IMR-90 (cell line): ENCODE results near the gene BCL2L12. TPM values are rescaled to one million over a fixed set of nuclear protein-coding genes. Genes with fewer than 3 reads are reported as not detected.

Source experiments
- ATAC-seq: fragments of 200-7000 bp; cut with Tn5 transposase; 2 replicates; pipeline ENCODE4 v1.9.1; 2020; ENCODE audit warnings: low read depth, mild to moderate bottlenecking, moderate library complexity
- BruUV-seq: library from RNA; stranded (reverse); fragments of 400-500 nt; replicated peaks from 2 replicates; lab custom pipeline; 2021; lab: Mats Ljungman, UMichigan
- CTCF ChIA-PET: fragments of 300-600 bp; formaldehyde crosslinking; extraction: SDS; loops from one replicate; lab custom pipeline; 2021; ENCODE audit warnings: antibody characterized with exemption; lab: Yijun Ruan, JAX
- POLR2A ChIA-PET: fragments of 300-600 bp; sonication (Branson Sonifier 250); formaldehyde crosslinking; loops from one replicate; lab custom pipeline; 2022; ENCODE audit warnings: antibody characterized with exemption; ENCODE audit not compliant: unreplicated experiment; lab: Charles Lee
- DNase-seq: peaks from one replicate; pipeline ENCODE4 v3.0.0; 2013
- H2AFZ ChIP-seq: replicated peaks from 2 replicates; pipeline ENCODE3; 2013; ENCODE audit warnings: low read length, mild to moderate bottlenecking; ENCODE audit not compliant: poor library complexity
- H2AK5ac ChIP-seq: 2 replicates; pipeline ENCODE4 v1.6.1; 2013; ENCODE audit warnings: low read depth, low read length, inconsistent platforms
- H2AK9ac ChIP-seq: replicated peaks from 2 replicates; pipeline ENCODE3; 2013; ENCODE audit warnings: mild to moderate bottlenecking, low read depth, low read length, moderate library complexity; ENCODE audit not compliant: poor library complexity
- H2BK120ac ChIP-seq: 2 replicates; pipeline ENCODE4 v1.6.1; 2013; ENCODE audit warnings: low read depth, low read length, inconsistent platforms
- H2BK15ac ChIP-seq: 3 replicates; pipeline ENCODE4 v1.6.1; 2013; ENCODE audit warnings: low read depth, low read length, inconsistent platforms
- H2BK20ac ChIP-seq: 2 replicates; pipeline ENCODE4 v1.6.1; 2013; ENCODE audit warnings: low read depth, mild to moderate bottlenecking, inconsistent platforms, low read length, moderate library complexity
- H2BK5ac ChIP-seq: 2 replicates; pipeline ENCODE4 v1.6.1; 2013; ENCODE audit warnings: mild to moderate bottlenecking, low read depth, low read length, inconsistent platforms; ENCODE audit not compliant: poor library complexity, severe bottlenecking
- H3K14ac ChIP-seq: replicated peaks from 2 replicates; pipeline ENCODE4 v1.6.1; 2013; ENCODE audit warnings: low read depth, low read length, inconsistent platforms
- H3K18ac ChIP-seq: 2 replicates; pipeline ENCODE4 v1.6.1; 2013; ENCODE audit warnings: low read depth, low read length, control low read depth
- H3K23ac ChIP-seq: 2 replicates; pipeline ENCODE4 v1.6.1; 2013; ENCODE audit warnings: low read depth, low read length, inconsistent platforms
- H3K27ac ChIP-seq: 2 replicates; pipeline ENCODE4 v1.5.1; 2013; ENCODE audit warnings: mild to moderate bottlenecking, control low read depth, low read length; ENCODE audit not compliant: insufficient read depth
- H3K27me3 ChIP-seq: 2 replicates; pipeline ENCODE4 v1.6.1; 2013; ENCODE audit warnings: low read length; ENCODE audit not compliant: control insufficient read depth, insufficient read depth
- H3K36me3 ChIP-seq: 2 replicates; pipeline ENCODE4 v1.6.1; 2013; ENCODE audit warnings: low read length, mixed read lengths; ENCODE audit not compliant: control insufficient read depth, insufficient read depth
- H3K4ac ChIP-seq: 2 replicates; pipeline ENCODE4 v1.6.1; 2013; ENCODE audit warnings: low read depth, low read length, inconsistent platforms
- H3K4me1 ChIP-seq: 2 replicates; pipeline ENCODE4 v1.6.1; 2013; ENCODE audit warnings: low read length, mixed read lengths; ENCODE audit not compliant: control insufficient read depth, insufficient read depth
- H3K4me2 ChIP-seq: 2 replicates; pipeline ENCODE4 v1.6.1; 2013; ENCODE audit warnings: low read depth, mild to moderate bottlenecking, control low read depth, low read length, moderate library complexity
- H3K4me3 ChIP-seq: 2 replicates; pipeline ENCODE4 v1.5.1; 2013; ENCODE audit warnings: low read depth, mild to moderate bottlenecking, control low read depth, low read length, moderate library complexity; ENCODE audit not compliant: insufficient read depth
- H3K56ac ChIP-seq: 2 replicates; pipeline ENCODE4 v1.6.1; 2013; ENCODE audit warnings: low read length, inconsistent platforms; ENCODE audit not compliant: insufficient read depth; ENCODE audit errors: extremely low read depth
- H3K79me1 ChIP-seq, 2 experiments: 2 replicates each; pipeline ENCODE4 v1.6.1; 2013; ENCODE audit warnings: low read length in 2 of 2, inconsistent platforms in 1 of 2, low read depth in 1 of 2
- H3K9ac ChIP-seq: 2 replicates; pipeline ENCODE4 v1.6.1; 2013; ENCODE audit warnings: low read depth, low read length, control low read depth
- H3K9me1 ChIP-seq: 2 replicates; pipeline ENCODE4 v1.6.1; 2013; ENCODE audit warnings: low read length, inconsistent platforms; ENCODE audit not compliant: insufficient read depth
- H3K9me3 ChIP-seq: 2 replicates; pipeline ENCODE4 v1.6.1; 2013; ENCODE audit warnings: low read length; ENCODE audit not compliant: control insufficient read depth, insufficient read depth
- H4K20me1 ChIP-seq: 2 replicates; pipeline ENCODE4 v1.6.1; 2013; ENCODE audit warnings: low read length, inconsistent platforms; ENCODE audit not compliant: insufficient read depth
- H4K5ac ChIP-seq: 2 replicates; pipeline ENCODE4 v1.6.1; 2013; ENCODE audit warnings: mild to moderate bottlenecking, low read depth, low read length, control low read depth
- H4K8ac ChIP-seq, 2 experiments: 2 replicates each; pipeline ENCODE4 v1.6.1; 2013; ENCODE audit warnings: low read depth in 2 of 2, low read length in 2 of 2, control low read depth in 1 of 2, inconsistent platforms in 1 of 2
- H4K91ac ChIP-seq: 2 replicates; pipeline ENCODE4 v1.6.1; 2013; ENCODE audit warnings: low read depth, low read length, inconsistent platforms; ENCODE audit not compliant: insufficient read depth
- CHD1 ChIP-seq: IDR thresholded peaks from 2 replicates; pipeline ENCODE4 v1.6.1; 2012; ENCODE audit warnings: low read depth, low read length, improper control_type of control experiment
- CTCF ChIP-seq: conservative IDR thresholded peaks from 2 replicates; pipeline ENCODE4 v1.5.1; 2012; ENCODE audit warnings: mild to moderate bottlenecking, low read depth, low read length, improper control_type of control experiment
- WGBS, 2 experiments: methylation state at CpG; one replicate each; pipeline versions ENCODE4 v1.1.5 to v1.1.7; 2013; ENCODE audit warnings: missing lambda C conversion rate in 2 of 2; ENCODE audit not compliant: insufficient read length in 1 of 2; ENCODE audit errors: extremely low coverage in 2 of 2; 5-methylcytosine and 5-hydroxymethylcytosine counted together
- dilution Hi-C: fragments of 300-500 bp; cut with HindIII; formaldehyde crosslinking; loops from one replicate; pipeline ENCODE4 v1.14.3; 2018; ENCODE audit warnings: low sequenced_read_pairs; ENCODE audit not compliant: unreplicated experiment
- in situ Hi-C: fragments of 300-500 bp; cut with MboI; formaldehyde crosslinking; loops from 3 replicates; pipeline ENCODE4 v1.14.3; 2019; ENCODE audit warnings: low sequenced_read_pairs, inconsistent platforms, mixed read lengths
- intact Hi-C: fragments of 100-400 bp; cut with micrococcal nuclease; formaldehyde crosslinking; loops from 2 replicates; pipeline ENCODE4 v1.10.0; 2022
- polyA plus RNA-seq, 3 experiments: library from polyadenylated mRNA; depleted of rRNA; stranded (reverse); fragments of >200 nt; gene quantifications; 2 replicates each; pipeline ENCODE4 v1.2.3, GENCODE V29; 2012; ENCODE audit warnings: low replicate concordance in 1 of 3
- total RNA-seq: library from RNA; depleted of rRNA; stranded (reverse); fragments of >200 nt; gene quantifications from 2 replicates; pipeline ENCODE4 v1.2.3, GENCODE V29; 2012

BCL2L12 gene
- total and polyA plus RNA-seq, 2 of the 4 experiments (the other 2 are of a cell fraction): 3.9 to 32.6 TPM

GRCh38 chr19:49684251-49684982, 18.7 kb downstream of the BCL2L12 start:
- H2AK9ac ChIP-seq: no peak overlapping the region
- H2BK20ac ChIP-seq: no peak overlapping the region
- no peak overlapping the region for H3K56ac ChIP-seq
- no peak overlapping the region for H2AK5ac ChIP-seq
- DNase-seq (no peak), ATAC-seq (0 out of 2 replicates have a peak, but pooled peaks have one; percentile 12)
- intact Hi-C loops (loop anchor here (5.0 kb wide), 1 partner anchor 112 kb away; no protein-coding TSS in a partner anchor), dilution Hi-C loops (no loop called here), in situ Hi-C loops (loop anchor here (10.0 kb wide), 1 partner anchor 170 kb away; the partner anchor contains the start of gene PTOV1)
- TF ChIP-seq CHD1 (no peak), CTCF (peak; percentile 28; the same call in 1 of the 2 replicates)
- H3K18ac ChIP-seq: no peak overlapping the region
- 68% methylated on average over 10 of the region's 35 CpGs; no CpG with 5 or more reads in 1 of the 2 experiments for WGBS, 2 experiments
- H3K9me1 ChIP-seq: peaks cover 3% of the 10 kb centered on the region; the same call in 1 of the 2 replicates
- peaks cover 50% of the 10 kb centered on the region for H4K20me1 ChIP-seq
- no peak overlapping the region for H3K4me2 ChIP-seq
- H3K4ac ChIP-seq: no peak overlapping the region
- H4K8ac ChIP-seq: no peak overlapping the region
- H2BK5ac ChIP-seq: no peak overlapping the region
- H3K4me1 ChIP-seq: peaks cover 6% of the 10 kb centered on the region
- H3K23ac ChIP-seq: no peak overlapping the region
- H3K36me3 ChIP-seq: peaks cover 49% of the 10 kb centered on the region
- peaks cover 19 to 59% of the 10 kb centered on the region in 2 experiments for H3K79me1 ChIP-seq
- BruUV-seq: no TSS peak
- no peak overlapping the region for H3K14ac ChIP-seq
- H2BK15ac ChIP-seq: no peak overlapping the region
- no peak overlapping the region for H3K27ac ChIP-seq
- no peaks in the 10 kb centered on the region for H3K27me3 ChIP-seq
- H3K9me3 ChIP-seq: no peaks in the 10 kb centered on the region
- no peak overlapping the region for H3K9ac ChIP-seq
- H2BK120ac ChIP-seq: no peak overlapping the region
- ChIA-PET POLR2A (no interaction called here), CTCF (no interaction called here)
- no peak overlapping the region for H4K5ac ChIP-seq
- H2AFZ ChIP-seq: no peak overlapping the region
- H3K4me3 ChIP-seq: no peak overlapping the region
- H4K91ac ChIP-seq: no peak overlapping the region
